GM18511 (cell line): ENCODE data around the gene IGLL5.

ENCODE experiments used
- ATAC-seq: cut with Tn5 transposase; IDR thresholded peaks from one replicate; pipeline ENCODE4 v1.9.1; 2021; ENCODE audit warnings: mild to moderate bottlenecking, moderate library complexity; ENCODE audit not compliant: unreplicated experiment

IGLL5 gene

DNA sequence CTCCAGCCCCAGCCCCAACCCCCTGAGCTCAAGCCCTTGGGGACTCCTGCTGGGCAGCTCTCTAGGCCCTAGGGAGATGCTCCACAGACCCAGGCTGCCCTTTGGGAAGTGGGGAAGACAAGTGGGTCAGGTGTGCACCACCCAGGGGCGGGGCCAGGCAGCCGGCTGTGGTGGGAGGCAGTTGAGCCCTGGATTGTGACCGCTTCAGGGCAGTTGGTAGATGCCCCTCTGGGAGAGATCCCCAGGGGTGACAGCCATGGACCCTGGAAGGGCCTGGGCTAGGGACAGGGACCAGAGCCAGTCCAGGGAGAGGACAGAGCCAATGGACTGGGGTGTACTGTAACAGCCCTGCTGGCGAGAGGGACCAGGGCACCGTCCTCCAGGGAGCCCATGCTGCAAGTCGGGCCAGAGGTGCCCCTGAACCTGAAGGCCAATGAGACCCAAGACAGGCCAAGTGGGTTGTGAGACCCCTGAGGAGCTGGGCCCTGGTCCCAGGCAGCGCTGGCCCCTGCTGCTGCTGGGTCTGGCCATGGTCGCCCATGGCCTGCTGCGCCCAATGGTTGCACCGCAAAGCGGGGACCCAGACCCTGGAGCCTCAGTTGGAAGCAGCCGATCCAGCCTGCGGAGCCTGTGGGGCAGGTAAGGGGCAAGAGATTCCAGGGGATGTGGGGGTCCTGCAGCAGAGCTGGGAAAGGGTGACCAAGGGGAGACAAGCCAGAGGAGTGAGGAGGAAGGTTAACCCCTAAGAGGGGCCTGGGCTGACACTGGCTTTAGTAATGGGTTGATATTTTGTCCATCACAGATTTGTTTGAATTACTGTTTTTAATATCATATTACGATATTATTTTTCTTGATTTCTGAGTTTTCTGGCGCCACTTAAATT is at the start of gene IGLL5:
IGLL5 (plus strand) TSS at position 196 of the 883 bp plus-strand sequence; CDS start at position 434, 238 bp downstream.
- ATAC-seq: no peak

DNA sequence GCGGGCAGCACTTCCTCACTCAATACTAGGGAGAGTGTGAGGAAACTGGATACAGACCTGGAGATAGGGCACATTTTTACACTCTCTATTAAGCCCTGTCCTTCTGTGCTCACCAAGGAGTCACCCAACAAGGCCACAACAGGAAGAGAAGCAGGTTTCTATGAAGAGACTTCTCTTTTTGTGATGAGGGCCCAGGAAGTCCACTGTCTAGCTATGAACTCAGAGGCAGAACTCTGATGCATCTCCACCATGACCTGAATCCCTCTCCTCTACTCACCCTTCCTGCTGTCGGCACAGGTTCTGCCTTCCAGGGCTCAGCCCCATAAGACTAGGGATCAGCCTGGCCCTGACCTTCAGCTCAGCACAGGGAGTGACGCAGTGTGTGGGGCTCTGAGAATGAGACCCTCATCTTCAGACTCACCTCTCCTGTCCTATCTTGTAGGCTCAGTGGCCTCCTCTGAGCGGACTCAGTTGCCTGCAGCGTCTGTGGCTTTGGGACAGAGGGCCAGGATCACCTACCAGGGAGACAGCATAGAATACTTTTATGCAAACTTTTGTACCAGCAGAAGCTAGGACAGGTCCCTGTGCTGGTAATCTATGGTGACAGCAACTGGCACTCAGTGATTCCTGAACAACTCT is 49.3 kb upstream of the IGLL5 start:
- ATAC-seq: no peak

DNA sequence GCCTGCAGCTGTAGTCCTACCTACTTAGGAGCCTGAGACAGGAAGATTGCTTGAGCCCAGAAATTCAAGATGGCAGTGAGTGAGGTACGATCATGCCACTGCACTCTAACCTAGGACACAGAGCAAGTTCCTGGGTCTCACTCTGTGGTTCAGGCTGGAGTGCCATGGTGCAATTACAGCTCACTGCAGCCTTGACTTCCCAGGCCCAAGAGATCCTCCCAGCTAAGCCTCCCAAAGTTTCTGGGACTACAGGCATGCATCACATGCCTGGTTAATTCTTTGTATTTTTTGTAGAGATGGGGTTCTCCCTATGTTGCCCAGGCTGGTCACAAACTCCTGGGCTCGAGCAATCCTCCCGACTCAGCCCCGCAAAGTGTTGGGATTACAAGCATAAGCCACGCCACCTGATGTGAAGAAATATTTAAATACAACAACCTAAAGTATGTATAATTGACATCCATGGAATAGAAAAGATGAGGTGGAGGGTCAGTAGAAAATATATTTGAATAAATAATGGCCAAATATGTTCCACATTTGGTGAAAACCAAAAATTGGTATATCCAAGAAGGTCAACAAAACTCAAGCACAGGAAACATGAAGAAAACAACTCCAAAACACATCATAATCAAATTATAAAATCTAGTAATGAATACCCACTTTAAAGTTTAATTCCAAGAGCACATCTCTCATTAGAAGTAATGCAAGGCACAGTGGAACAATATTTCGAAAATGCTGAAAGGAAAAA is 47.9 kb upstream of the IGLL5 start:
- no peak for ATAC-seq

DNA sequence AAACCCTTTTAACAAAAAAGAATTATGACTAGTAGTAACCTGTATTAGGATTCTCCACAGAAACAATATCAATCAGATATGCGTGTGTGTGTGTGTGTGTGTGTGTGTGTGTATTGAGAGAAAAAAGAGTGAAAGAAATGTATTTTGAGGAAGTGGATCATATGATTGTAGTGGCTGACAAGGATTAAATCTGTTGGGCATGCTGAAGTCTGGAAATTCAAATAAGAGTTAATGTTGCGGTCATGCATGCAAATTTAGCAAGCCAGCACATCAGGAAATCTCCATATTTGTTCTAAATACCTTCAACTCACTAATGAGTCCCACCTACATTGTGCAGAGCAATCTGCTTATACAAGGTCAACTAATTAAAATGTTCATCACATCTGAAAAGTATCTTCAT is 46.8 kb upstream of the IGLL5 start:
- ATAC-seq: no peak

DNA sequence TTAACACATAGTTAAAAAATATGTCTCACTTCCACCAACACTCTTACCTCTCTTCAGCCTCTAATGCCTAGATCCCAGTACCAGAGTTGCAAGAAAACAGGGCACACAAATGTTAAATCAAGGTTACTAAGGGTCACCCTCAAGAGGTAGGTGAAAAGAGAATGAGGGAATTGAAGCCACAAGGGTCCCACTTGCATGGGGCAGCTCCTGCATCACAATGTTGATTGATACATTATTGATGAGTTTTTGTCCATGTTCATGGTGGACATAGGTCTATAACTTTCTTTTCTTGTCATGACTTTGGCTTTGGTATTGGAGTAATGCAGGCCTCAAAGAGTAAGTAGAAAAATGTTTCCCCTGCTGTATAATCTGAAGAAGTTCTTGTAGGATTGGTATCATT is 46.0 kb upstream of the IGLL5 start:
- no peak for ATAC-seq

DNA sequence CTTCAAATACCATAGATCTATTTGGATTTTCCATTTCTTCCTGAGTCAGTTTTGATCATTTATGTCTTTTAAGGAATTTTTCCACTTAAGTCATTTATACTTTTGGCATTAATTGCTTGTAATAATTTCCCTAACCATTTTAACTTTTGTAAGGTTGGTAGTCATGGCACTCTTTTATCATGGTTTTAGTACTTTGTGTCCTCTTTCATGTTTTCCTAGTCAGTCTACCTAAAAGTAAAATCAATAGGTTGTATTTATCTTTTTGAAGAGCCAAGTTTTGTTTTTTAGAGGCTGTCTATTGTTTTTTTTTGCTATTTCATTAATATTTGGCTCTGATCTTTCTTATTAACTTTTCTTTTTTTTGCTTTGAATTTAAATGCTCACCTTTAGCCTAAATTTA is 45.5 kb upstream of the IGLL5 start:
- no peak for ATAC-seq

DNA sequence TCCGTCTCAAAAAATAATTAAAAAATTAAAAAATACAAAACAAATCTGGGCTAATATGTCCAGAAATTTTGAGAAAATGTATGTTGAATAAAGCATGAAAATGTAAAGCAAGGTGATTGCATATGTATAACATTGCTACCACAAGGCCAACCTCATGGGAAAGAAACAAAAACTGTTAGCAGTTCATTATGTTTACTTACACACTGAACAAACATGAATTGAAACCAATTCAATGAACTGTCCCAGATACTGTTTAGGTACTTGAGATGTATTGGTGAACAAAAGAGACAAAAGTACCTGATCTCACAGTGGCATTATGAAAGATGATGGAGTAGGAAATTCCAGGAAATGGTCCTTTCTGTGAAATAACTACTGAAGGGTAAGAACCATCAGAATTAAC is 43.8 kb upstream of the IGLL5 start:
- no peak for ATAC-seq

DNA sequence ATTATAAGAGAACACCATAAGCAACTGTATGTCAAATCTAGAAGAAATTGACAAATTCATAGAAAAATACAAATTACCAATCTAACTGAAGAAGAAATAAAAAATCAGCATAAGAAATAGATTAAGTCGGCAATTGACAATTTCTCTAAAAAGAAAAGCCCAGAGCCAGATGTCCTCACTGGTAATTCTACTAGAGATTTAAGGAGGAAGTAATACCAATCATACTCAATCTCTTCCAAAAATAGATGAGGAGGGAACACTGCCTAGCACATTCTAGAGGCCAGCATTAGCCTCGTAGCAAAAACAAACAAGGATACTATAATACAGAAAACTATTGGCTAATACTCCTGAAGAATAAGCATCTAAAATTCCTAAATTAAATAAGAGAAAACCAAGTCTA is 40.4 kb upstream of the IGLL5 start:
- no peak for ATAC-seq

DNA sequence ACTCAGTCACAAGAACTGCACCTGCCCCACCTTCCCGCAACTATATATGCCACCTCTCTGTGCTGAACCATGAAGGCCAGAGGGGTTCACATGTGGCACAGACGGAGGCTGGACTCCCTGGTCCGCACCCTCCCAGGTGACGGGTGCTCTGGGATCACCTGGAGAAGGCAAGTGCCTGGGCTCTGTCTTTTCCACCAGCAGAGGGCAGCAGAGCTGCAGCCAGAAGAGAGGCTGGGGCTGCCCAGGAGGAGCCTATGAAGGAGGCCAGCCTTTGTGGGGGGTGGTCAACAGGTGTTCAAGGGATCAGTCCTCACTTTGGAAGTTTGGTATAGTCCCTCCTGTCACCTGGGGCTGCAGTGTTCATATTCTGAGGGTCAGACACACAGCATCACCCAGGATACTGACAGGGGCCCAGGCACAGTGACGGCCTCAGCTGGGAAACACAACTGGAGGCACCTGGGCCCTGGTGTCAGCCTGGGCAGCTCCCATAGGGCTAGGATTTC is 39.2 kb upstream of the IGLL5 start:
- ATAC-seq: no peak

DNA sequence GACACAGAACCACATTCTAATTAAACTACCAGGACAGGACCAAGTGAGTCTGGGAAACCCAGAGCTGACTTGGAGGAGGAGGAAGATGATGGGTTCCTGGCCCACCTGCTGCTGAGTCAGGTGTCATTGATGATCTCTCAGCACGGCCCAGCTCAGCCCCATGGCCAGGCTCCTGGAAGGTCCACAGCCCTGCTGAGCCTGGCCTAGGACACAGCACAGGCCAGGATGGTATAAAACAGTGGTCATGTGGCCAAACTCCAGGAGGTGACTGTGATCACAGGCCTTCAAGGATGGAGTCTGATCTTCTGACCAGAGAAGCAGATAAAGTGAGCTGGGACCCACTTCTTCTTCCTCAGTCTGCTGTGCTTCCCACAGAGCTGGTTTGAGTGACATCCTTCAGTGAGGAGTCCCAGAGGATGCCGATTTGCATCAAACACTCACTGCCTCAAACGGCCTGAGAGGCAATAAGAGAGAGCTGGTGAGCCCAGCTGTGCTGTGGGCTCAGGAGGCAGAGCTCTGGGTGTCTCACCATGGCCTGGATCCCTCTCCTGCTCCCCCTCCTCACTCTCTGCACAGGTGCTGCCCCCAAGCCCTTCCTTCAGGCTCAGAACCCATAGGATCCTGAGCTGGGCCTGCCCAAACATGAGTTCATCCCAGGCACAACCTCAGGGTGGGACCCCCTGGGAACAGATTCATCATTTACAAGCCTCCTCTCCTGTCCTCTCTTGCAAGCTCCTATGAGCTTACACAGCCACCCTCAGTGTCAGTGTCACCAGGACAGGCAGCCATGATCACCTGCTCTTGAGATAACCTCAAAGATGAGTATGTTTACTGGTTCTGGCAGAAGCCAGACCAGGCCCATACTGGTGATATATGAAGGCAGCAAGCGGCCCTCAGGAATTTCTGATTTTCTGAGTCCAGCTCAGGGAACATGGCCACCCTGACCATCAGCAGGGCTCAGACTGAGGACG is 37.7 kb upstream of the IGLL5 start:
- ATAC-seq: no peak

DNA sequence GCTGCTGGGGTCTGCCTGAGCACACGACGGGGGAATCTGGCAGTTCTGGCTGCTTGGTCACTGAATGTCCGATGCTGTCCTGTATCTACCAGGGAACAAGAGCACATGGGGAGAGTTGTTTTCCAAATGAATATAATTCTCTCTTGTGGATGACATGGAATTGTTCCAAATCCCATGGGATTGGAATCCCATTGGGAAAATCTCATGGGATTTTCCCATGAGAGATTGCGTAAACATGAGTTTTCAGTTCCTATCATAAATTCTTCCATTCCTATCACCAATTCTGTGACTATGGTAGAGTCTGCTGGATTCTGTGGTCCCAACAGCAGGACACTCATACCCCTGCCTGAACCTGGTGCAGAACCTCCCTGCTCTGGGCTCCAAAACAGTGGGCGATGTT is 35.6 kb upstream of the IGLL5 start:
- no peak for ATAC-seq

DNA sequence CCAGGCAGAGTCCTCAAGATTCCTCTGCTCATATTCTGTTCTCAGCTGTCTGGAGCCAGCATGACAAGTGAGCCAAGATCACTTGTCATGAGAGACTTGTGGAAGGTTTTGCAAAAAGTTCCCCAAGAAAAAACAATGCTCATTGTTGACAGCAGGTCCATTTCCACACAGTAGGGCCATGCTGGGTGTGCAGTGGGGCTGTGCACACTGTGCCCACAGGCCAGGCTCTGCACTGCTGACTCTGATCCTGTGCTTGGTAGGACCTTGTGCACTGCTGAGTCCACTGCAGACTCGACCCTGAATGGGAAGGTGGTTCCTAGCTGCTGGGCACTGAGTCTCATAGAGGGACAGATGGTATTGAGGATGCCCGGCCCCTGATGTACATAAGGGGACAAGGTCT is 33.9 kb upstream of the IGLL5 start:
- no peak for ATAC-seq

DNA sequence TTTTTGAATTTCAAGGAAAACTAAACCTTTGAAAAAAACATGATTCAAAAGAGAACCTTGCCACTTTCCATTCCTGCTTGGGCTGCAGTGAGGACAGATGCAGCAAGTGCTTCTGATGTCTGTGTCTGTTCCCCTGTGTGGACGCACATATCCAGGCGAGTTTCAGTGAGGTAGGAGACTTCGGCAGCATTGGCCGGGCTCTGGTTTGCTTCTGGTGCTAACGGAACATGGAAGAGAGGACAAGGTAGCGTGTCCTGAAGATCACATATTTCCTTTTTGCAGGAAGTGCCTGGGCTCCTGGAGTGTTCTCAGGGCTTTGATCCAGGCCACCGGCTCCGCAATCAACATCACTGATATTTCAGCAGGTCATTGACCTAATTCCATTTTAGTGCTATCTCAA is 33.1 kb upstream of the IGLL5 start:
- no peak for ATAC-seq

DNA sequence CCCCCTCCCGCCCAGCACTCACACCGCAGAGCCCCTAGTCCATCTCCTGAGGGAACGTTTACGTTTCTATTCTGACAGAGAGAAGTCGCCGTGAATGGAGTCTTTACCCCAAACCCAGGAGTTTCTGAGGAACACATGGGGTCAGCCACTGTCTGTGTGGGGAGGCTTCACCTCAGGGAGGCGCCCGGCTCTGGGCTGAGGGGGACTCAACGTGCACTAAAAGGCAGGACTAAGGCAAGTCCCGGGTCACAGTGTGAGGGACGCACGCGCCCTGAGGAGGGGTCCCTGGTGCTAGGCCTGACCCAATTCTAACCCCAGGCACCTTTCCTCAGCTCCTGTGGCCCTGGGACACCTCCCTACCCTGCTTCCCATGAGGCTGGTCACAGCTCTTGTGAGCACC is 32.5 kb upstream of the IGLL5 start:
- no peak for ATAC-seq

DNA sequence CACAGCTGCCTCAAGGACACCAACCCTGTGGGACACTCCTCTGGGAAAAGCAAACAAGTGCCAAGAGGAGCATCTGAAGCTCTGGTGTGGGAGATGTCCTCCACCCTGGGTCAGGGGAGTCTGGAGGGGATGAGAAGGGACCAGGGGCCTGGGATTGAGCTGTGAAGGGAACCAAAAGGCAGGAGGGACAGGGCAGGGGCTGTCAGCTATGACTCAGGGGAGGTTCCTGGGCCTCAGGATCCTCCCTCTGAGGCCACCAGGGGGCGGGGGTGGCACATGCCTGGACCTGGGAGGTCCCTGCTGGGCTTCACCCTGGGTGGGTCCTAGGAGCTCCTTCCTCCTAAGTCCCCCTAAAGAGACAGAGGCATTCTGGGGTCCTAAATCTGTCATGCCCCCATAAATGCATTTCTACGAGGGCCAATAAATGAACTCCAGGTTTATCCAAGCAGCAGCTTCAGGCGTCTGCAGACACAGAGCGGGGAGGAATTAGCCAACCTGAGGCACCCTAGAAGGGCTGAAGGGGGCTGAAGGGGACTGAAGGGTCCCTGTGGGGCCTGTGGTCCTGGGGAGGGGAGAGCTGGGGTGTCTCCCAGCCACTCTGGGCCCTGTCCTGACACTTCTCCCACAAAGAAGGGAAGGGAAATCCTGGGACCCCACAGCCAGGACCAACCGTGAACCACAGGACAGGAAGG is 31.9 kb upstream of the IGLL5 start:
- no peak for ATAC-seq

DNA sequence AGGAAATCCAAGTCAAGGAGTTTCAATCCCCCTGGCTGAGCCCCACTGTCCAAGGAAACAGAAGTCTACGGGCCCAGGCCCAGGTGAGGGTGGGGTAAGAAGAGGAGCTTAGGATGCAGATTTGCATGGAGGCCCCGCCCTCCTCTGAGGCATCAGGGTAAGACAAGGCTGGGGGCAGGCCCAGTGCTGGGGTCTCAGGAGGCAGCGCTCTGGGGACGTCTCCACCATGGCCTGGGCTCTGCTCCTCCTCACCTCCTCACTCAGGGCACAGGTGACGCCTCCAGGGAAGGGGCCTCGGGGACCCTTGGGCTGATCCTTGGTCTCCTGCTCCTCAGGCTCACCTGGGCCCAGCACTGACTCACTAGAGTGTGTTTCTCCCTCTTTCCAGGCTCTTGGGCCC is 31.3 kb upstream of the IGLL5 start:
- no peak for ATAC-seq

DNA sequence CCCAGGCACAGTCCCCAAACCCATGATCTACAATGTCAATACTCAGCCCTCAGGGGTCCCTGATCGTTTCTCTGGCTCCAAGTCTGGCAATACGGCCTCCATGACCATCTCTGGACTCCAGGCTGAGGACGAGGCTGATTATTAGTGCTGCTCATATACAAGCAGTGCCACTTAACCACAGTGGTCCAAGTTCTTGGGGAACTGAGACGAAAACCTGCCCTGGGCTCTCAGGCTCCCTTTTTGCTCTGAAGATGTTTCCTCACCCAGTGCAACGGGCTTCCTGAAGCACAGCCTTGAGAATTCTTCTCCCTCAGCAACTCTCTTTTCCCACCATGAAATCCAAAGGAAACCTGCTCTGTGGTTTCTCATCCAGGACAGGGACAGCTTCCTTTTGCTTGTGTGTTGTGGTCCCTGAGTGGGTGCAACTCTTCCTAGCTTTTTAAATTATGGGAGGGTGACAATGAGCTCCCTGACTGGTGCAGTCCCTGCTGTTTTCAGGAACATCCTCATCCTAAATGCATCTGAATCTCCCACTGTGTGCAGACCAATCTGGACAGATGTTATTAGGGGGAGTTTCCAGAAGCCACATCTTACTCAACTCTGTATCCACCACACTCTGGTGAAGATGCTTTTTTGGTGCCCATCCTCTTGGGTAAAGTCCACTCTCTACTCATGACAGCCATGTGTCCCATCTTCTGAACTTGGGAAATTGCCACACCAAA is 30.6 kb upstream of the IGLL5 start:
- ATAC-seq: no peak

DNA sequence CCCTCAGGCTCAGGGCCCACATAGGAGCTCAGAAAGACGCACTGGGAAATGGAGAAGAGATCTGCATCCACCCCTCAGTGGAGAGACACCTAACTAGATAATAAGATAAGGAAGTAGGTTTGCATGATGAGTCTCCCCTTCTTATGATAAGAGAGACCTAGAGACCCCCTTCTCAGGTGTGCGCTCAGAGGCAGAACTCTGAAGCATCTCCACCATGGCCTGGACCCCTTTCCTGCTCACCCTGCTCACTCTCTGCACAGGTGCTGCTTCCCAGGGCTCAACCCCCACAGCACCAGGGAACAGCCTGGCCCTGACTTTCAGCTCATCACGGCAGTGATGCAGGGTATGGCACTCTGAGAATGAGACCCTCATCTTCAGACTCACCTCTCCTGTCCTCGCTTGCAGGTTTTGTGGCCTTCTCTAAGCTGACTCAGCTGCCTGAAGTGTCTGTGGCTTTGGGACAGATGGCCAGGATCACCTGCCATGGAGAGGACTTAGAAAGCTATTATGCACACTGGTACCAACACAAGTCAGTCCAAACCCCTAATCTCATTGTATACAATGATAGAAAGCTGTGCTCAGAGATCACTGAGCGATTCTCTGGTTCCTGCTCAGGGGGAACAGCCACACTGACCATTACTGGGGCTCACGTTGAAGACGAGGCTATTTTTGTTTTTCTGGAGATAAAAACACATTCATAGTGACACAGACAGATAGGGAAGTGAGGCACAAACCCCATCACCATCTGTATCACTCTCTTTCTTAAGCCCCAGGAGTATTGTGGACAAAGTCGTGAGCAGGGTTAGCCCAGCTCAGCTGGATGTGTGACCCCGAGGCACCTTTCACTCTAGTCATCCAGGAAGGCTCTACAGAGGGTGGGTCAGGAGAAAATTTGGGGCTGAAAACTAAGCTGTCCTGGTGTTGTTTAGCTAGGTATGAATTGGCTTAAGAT is 29.7 kb upstream of the IGLL5 start:
- ATAC-seq: no peak
